HG03571 (cell line): ENCODE measurements around the gene AIFM1.

Experiments
- ATAC-seq: cut with Tn5 transposase; IDR thresholded peaks from one replicate; pipeline ENCODE4 v1.9.1; 2021; ENCODE audit not compliant: unreplicated experiment

AIFM1 gene

DNA sequence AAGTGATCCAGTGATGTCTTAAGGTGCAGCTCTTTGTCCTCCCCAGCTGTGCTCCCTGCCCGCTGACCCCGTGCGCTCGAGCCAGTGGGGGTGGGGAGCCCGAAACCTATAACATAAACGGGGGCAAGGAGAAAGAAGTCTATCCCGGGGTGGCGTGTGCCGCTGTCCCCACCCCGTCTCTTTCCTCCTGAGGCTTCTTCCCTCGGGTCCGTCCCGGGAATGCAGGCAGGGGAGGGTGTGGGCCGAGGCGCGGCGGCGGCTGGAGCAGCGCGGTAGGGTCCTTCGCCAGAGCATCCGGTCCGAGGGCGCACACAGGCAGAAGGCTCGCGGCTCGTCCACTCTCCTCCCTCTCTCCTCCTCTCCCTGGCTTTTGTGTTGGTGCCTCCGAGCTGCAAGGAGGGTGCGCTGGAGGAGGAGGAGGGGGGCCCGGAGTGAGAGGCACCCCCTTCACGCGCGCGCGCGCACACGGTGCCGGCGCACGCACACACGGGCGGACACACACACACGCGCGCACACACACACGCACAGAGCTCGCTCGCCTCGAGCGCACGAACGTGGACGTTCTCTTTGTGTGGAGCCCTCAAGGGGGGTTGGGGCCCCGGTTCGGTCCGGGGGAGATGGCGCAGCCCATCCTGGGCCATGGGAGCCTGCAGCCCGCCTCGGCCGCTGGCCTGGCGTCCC lies 5.9 kb upstream of the AIFM1 start, which contains the start of gene RAB33A:
Gene RAB33A (plus strand): TSS at position 517 of the 681 bp plus-strand sequence. CDS start 101 bp downstream, at position 618.
- ATAC-seq = no peak

DNA sequence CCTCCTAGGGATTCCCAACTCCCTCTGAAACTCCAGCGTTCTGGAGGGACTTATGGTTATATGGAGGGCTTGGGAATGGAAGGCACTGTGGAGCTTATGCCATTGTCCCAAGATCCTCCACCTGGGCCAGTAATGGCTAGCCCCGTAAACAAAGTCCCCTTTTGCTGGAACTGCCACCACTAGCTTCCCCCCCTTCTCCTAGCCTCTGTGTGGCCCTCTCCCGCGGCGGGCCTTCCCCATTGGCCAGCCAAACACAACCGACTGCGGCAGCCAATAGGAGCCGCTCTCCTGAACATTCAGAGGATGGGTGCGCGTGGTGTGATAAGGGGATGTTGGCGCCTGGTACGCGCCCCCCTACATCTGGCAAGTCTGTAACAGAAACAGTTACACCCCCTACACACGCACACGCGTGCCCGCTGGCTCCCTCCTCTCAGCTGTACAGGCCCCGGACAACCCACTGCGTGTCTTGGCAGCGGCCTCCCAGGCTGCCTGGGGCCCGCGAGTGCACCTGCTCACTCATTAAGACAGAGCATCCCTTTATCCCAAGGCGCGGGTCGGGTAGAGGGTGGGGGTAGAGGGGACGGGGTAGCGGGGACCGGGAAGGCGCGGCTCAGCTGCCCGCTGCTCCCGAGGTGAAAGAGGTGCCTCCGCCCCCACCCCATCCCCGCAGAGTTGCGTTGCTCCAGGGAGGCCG lies 5.3 kb upstream of the AIFM1 start:
- ATAC-seq = peak; percentile 75

DNA sequence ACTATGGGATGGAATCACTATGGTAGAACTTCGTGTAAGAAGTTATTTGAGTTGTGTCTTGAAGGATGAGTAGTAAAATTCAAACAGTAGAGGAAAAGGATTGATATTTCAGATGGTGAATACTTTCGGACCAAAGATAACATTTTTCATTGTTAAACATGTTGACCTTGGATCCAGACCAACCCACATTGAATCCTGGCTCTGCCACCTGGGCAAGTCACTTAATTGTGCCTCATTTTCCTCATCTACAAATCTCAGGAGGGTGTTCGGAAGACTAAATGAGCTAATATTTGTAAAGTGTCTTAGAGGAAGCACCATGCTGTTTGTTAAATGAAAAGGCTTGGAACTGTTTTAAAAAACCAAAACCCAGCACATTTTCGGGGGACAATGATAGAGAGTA lies 1.4 kb upstream of the AIFM1 start:
- no peak for ATAC-seq

DNA sequence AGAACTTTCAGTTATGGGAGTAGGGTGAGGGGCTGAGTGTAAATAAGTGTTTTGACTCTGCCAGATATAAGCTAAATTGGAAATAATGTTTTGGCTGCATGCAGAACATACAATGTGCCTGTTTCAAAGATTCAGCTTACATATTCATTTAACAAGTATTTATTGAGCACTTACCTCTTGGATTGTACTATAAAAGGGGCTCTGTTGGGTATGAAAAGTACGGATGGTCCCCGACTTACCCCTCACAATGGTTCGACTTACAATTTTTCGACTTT lies 799 bp upstream of the AIFM1 start:
- no peak for ATAC-seq

DNA sequence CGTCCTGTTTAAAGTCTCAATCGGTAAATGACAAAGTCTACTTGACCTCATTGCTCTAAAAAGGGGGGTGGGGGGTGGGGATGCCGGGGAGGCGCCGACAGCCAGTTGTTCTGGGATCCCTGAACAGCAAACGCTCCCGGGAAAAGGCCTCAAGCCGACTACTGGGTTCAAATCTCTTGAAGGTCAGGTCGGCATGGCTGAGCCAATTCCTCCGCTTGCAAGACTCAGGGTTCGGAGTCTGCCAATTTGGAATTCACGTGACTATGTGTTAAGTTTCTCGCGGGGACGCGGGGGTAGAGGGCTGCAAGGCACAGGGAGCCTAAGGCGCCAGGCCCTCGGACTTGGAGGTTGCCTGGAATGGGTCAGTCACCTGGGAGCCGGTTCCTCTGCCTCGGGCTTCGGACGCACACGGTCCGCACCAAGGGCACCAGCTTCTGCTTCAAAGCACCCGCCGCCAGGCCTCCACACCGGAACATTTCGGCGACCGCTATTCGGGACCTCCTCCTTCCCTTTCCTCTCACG lies 399 bp downstream of the AIFM1 start:
- ATAC-seq = no peak

DNA sequence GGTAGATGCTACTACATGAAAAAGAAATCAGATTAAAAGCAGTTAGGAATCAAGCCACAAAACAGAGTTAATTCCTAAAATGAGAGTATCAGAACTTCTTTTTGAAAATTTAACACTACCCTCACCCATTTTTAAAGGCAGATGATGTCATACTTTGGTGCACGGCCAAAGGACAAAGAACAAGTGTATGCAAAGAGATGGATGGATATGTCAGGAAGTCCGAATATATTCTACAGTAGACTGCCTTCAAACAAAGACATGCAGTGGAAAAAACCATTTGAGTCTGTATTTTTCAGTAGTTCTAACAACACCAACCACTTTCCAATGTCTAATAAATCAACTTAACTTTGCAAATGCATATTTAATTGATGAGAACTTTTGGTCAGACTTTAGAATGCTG lies 2.2 kb downstream of the AIFM1 start:
- no peak for ATAC-seq

DNA sequence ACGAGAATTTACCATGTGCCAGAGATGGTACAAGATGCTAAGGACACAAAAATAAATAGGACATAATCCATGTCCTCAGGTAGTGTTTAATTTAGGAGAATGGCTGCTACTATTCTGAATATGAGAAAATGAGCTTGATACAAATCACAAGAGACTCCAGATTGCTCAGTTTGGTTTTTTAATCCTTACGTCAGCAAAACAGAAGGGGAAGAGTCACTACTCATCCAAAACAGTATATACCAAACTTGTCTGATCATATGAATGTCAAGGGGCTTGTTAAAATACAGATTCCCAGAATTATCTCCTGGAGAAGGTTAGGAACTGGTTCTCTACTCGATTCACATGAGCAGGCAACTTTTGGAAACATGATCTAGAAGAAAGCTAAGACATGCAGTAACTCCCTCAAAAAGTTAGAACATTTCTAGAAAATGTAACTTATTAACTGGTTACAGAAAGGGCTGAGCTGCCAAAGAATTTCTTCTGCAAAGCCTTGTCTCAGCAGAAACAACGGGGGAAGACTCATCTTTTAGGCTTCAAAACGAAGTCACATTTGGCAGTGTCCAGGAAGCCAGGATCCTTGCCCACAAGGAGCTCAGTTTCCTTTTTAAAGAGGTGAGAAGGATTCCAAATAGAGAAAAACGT lies 3.4 kb downstream of the AIFM1 start:
- ATAC-seq = no peak

DNA sequence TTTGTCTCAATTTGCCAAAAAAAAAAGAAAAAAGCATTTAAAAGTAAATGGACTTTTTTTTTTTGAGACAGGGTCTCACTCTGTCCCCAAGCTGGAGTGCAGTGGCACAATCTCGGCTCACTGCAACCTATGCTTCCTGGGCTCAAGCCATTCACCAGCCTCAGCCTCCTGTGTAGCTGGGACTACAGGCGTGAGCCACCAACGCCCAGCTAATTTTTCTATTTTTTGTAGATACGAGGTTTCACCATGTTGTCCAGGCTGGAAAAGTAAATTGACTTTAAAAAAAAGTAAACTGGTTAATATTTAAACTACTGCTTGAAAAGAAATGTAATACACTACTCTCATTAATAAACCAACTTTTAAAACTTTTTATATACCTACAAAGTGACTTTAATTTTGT lies 5.9 kb downstream of the AIFM1 start:
- no peak for ATAC-seq

DNA sequence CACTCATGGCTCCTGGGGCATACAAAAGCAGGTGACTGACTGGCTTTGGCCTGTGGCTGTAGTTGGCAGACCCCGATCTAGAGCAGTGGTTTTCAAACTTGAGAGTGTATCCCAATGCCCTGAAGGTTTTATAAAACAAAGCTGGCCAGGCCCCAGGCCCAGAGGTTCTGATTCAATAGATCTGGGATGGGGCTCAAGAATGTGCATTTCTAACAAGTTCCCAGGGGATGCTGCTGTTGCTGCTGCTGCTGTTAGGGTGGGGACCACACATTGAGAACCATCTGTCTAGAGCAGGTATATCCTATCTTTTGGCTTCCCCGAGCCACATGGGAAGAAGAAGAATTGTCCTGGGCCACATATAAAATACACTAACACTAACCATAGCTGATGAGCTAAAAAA lies 7.3 kb downstream of the AIFM1 start:
- no peak for ATAC-seq

DNA sequence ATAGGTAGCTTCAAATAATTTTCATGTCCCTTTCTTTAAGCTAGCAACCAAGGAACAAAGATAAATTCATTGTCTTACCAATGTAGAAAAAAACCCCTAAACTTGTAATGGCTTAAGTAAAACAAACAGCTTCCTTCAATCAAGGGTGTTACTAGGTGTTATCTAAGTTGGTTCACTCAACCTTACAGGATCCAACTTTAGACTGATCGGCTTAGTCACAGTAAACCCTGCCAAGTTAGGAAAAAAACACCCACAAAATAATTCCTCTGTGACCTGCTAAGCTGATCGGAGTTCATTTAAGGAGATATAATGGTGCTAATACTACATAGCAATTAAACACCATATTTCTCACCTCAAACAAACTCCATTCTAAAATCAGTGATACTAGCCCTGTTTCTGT lies 10.1 kb downstream of the AIFM1 start:
- no peak for ATAC-seq

DNA sequence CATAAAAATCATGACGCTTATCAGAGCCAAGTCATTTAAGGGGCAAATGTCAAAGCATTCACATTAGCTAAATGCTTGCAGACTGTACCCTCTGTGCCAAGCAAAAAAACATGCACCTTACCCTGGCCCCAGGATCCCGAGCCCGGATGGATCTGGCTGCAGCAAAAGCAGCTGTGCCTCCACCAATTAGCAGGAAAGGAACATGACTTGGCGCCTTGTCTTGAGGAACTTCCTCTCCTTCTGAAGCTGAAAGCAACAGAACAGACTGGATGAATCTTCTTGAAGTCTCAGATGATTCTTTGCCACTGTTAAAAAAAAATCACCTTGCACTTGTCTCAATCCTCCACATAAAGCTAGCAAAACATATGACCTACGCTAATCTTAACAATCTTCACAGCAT lies 18.0 kb downstream of the AIFM1 start:
- ATAC-seq = no peak

DNA sequence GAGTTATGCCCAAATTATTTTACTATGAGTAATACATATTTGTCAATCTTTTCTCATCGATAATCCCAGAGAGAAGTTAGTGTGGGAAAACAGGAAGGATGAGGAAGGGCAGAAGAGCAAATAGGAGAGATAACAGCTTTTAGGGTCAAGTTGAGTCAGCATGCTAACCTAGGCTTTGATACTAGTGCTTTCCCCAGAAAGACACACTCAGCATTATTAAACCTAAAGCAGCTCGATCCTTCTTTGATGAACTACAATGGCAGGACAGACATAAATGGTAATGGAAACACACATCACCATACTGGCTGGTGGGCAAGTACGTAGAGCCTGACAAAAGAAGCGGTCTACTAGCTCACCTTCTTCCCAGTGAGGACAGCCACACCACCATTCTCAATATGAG lies 20.5 kb downstream of the AIFM1 start:
- no peak for ATAC-seq

DNA sequence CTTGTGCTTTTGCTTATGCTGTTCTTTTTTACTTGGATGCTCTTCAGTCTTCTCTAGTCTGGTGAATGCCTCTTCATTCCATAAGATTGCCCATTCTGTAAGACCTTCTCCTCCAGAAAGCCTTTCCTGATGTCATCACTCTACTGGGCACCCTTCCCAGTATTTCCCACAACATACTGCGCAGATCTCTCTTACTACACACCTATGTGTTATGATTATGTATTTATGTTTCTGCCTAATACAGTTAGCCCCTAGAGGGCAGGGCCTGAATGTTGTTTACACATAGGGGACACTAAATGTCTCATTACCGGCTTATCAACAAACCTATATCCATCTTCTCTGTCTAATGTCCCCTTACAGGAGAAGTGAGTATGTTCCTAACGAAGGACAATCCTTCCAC lies 21.1 kb downstream of the AIFM1 start:
- no peak for ATAC-seq

DNA sequence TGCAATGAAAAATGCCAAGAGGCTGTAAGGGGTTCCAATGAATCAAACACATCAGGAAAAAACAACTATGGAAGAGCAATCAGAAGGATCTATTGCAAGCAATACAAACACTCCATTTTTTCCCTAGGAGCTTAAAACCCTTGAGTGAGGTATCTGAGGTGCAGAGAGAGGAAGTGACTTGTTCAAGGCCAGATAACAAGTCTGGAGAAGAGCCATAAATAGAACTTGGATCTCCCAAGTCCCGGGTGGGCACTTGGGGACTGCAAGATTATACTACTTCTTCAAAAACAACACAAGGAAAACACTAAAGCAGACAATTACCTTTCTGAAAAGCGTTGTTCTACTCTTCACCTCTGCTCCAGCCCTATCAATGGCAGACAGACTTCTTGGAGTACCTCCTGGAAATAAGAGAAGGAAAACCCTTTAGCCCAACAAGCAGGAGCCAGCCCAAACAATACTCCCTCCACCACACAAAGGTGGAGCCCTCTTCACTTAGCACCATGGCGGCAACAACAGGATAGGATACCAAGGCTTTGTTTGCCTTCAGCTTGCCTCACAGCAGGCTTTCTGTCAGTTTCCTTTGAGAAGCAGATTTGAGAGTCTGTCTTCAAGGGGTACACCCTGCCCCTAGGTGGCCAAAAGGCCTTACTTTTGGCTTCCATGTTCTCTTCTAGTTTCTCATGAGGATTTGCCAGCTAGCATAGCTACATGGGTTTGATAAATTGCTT lies 26.0 kb downstream of the AIFM1 start:
- no peak for ATAC-seq

DNA sequence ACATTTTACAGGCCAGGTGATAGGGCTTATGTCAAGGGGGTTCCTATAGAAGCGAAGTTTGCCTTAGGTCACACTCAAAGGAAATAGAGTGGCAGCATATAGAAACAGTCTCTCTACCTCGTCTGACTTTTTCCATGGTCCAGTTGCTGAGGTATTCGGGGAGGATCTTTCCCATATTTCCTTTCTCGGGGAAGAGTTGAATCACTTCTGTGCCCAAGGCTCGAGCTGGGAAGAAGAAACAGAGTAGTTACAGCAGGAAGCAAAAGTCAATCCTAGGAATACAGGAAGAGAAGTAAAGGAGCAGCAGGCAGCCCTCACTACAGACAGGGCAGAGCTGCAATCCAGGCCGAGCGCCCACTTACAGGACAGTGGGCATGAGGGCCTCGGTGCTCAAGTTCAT lies 28.7 kb downstream of the AIFM1 start:
- ATAC-seq = no peak

DNA sequence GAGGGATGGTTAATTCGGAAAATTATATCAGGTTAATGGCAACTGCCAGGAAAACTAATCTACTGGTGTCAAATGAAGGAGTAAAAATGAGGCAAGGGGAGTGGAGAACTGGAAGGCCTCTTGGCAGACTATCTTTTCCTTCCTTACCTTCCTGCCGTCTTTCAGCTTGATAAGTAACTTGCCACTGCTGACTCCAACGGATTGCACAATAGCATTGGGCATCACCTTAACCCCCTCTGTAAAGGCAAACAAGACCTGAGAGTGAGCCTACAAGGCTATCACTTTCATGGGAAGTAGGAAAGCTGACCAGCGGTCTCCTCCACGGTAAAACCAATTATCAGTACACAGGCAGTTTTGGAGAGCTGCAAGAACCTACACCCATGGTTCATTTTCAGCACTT lies 29.1 kb downstream of the AIFM1 start:
- ATAC-seq = no peak

DNA sequence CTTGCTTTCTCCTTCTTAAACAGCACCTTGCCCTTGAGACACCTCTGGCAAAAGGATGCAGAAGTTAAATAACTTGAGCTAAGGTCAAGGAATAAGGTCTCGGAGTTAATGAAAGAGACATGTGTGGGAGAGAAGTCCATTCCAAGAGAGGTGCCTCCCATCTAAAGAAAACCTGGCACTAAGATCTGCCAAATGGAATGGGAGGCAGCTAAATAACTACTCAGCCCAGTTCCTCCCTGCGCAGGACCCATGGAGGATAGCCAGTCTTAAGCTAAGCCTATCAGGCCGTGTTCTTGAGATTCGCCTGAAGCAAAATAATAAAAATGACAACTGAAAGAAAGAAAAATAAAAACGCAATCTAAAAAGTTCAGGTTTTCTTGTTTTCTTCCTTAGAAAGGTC lies 34.7 kb downstream of the AIFM1 start:
- no peak for ATAC-seq

DNA sequence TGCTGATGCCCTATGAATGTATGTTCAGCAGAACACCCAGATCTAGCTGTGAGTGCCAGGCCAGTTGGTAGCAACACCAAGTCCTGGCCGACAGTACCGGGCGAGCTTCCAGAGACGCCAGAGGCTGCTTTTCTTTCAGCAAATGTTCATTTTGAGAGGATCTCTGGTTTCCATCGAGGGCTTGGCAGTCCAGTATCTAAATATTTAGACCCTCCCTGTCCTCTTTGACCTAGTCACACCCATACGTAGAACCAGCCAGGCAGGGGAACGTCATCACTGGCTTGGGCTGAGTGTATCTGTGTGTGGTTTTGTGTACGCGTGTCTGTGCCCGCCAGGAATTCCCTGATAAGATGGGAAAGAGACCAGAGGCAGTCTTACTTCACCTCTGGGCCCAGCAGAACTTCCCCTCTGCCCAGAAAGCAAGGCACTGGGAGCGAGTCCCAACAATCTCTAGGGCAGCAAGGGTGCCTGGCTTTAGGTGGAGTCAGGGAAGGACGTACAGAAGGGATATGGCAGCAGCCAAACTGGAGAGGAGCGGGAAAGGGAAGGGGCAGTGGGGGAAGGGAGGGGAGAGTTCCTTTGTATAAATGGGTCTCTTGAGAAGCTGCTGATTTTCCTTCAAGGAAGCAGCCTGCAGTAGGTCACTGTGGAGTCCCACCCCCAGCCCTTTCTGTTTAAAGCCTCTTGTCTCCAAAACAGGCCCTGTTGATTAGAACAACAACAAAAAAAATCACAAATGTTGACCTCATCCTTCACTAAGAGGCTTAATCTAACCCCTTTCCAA lies 40.4 kb downstream of the AIFM1 start:
- no peak for ATAC-seq

DNA sequence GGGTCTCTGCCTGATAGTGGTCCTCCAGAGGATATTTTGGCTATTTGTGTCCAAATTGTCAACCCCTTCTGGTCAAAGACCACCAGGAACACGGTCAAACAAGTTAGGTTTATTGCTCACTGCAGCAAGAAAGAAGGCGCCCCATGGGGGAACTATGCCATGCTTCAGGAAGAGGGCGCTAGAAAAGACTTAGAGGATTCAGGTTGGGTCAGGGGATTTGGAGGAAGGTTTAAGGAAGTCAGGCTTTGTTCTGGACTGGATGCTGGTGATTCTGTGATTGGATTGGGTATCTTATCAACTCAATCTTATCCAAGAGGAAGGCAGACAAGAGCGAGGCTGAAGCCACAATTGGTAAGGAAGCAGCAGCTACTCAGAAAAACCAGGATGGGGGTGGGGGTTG lies 41.1 kb downstream of the AIFM1 start:
- ATAC-seq = no peak

DNA sequence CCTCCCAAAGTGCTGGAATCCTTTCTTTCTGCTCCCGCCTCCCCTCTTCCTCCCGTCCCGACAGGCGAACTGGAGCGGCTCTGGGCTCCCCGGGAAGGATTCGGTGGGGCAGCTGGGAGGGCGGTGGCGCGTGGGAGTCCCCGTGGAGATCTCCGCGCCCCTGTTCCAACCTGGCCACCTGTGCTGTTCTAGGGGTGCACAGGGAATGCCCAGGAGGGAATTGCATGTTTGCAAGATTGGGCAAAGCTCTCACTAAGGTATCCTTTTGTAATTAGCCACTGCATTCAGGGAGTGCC lies 44.2 kb downstream of the AIFM1 start:
- no peak for ATAC-seq
